Iris pigment epithelial cell (primary cell): ENCODE data around the gene DENND5B.
"Not testable (repeated sequence)": the region's sequence is repeated elsewhere in the genome, so short reads cannot be mapped to it uniquely, and the experiment has no call there.

Experiments
- DNase-seq: peaks from one replicate; pipeline ENCODE4 v3.0.0-alpha.2; 2011; ENCODE audit warnings: low read depth

Gene DENND5B

GRCh38 chr12:31590642-31591379, at the start of gene DENND5B:
Gene DENND5B, minus strand, starts transcription at chr12:31591136. Its CDS starts 304 bp downstream, at chr12:31590832.
- peak; percentile 61 for DNase-seq

DNA sequence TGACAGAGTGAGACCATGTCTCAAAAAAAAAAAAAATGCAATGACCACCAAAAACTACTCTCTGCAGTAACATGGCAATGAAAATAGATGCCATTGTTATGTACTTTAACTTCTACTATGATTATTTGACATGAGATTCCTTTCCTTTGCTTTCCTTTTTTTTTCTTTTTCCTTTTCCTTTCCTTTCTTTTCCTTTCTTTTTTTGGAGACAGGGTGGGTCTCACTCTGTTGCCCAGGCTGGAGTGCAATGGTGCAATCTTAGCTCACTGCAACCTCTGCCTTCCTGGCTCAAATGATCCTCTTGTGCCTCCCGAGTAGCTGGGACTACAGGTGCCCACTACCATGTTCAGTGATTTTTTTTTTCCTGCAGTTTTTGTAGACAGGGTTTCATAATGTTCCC, 43.7 kb upstream of the DENND5B start:
- DNase-seq, result no peak

DNA sequence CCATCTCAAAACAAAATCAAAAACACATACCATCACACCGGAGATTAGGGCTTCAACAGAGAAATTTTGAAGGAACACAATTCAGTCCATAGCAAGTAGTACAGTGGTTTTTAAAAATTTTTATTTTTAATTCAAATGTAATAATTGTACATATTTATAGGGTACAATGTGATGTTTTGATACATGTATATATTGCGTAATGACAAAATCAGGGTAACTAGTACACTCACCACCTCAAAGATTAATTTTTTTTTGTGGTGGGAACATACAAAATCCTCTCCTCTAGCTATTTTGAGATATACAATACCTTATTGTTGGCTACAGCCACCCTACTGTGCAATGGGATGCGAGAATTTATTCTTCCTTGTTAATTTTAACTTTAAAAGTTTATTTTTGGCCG, 42.5 kb upstream of the DENND5B start:
- no peak for DNase-seq

- no peak for DNase-seq
Measured at GRCh38 chr12:31631809-31632208, 40.9 kb upstream of the DENND5B start.

GRCh38 chr12:31631023-31631724, 40.2 kb upstream of the DENND5B start:
- no peak for DNase-seq

DNA sequence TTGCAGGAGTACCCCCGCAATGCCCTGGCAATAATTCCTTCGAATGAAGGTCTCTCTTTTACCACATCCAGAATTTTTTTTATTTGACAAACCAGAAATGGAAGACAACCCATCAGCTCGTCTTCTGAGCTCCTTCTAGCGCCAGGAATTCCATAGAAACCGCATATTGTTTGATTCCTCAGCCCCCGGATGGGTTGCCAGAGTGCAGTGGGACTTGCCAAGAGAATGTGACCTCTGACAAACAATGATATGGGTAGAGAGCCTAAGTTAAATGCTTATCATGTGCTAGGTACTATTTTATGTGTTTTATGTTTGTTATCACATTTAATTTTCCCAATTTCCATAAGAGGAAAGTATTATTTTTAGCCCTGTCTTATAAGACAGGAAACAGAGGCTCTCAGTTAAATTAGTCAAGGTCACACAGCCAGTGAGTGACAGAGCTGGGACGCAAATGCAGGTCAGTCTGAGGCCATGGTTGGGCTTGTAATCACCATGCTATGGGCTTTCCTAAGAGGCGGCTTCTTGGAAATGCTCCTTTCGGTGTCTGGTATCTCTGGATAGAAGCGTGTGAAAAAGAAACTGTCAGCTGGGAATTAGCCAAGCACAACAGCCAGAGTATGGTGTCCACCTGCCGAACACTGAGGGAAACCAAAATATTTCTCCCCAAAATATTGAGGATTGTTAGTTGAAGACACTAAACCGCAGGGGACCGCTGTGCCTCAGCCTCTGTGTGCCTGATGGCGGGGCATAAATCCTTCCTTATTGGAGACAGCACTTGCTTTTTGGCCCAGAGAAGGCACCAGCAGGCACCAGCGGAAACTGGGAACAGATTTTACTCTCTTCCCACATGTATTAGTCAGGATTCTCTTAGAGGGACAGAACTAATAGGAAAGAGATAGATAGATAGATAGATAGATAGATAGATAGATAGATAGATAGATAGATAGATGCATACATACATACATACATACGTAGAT, 39.1 kb upstream of the DENND5B start:
- peak; percentile 82 for DNase-seq

- DNase-seq, result no peak
Measured at GRCh38 chr12:31627456-31628054, 36.6 kb upstream of the DENND5B start.

DNA sequence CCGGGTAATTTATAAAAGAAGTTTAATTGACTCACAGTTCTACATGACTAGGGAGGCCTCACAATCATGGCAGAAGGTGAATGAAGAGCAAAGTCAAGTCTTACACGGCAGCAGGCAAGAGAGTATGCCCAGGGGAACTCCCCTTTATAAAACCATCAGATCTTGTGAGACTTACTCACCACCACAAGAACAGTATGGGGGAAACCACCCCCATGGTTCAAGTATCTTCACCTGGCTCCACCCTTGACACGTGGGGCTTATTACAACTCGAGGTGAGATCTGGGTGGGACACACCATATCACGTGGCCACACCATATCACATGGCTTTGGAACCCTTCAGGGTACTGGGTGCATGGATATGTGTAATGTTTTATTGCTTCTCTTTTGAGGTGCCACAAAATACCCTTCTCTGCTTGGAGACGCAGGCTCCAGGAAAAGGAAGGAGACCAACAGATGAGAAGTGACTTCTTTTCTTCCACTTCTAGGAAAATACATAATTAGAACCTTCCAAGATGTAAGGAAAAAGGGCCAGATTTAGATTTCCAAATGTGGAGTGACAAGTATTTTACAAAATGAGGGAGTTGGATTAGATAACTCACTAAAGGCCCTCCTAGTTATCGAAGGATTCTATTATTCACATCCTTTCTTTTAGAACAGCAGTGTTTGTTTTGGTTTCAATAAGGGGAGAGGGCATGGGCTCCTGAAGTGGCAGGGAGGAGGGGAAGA, 35.5 kb upstream of the DENND5B start:
- no peak for DNase-seq

- no peak for DNase-seq
Measured at GRCh38 chr12:31622038-31622437, 31.1 kb upstream of the DENND5B start.

- peak; percentile 48 for DNase-seq
Measured at GRCh38 chr12:31620311-31620710, 29.4 kb upstream of the DENND5B start.

- DNase-seq, result peak; percentile 68
Measured at GRCh38 chr12:31618228-31619025, 27.5 kb upstream of the DENND5B start.

DNA sequence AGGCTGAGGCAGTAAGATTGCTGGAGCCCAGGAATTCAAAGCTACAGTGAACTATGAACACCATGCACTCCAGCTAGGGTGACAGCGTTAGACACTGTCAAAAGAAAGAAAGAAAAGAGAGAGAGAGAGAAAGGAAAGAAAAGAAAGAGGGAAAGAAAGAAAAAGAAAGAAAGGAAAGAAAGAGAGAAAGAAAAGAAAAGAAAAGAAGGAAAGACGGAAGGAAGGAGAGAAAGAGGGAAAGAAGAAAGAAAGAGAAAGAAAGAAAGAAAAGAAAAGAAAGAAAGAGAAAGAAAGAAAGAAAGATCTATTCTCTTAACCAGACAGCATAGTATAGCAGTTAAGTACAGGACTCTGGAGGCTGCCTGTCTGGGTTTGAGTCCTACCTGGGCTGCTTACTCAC, 21.9 kb upstream of the DENND5B start:
- no peak for DNase-seq

DNA sequence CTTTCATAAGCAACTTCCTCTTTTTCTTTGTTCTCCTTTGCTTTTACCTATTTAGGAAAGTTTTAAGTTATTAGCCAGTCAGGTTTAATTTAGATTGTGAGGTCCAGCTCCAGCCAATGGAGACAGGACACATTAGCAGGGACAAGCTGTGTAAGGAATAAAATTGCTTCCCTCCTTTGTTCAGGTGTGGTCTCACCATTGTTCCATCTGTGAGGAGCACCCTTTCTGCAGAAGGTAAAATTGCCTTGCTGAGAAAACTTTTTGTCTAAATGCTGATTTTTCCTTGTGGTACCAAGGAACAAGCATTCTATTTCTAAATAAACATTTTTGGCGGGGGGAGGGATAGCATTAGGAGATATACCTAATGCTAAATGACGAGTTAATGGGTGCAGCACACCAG, 17.4 kb upstream of the DENND5B start:
- not testable (repeated sequence) for DNase-seq

DNA sequence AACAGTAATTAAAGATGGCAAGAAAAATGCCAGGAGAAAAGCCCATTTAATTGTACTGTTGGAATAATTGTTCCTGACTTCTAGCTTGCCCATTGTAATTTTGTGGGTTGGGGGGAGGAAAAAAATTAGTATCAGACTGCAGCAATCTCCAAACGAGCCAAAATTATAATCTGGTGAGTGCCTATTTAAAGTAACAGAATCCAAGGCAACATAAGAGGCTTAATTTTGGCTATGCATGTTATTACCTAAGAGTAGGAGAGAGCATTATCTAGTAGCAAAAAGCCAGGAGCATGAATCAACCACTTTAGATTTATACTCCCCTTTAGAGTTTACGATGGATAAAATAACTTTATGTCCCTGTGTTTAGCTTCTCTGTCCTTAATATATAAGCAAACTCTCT, 14.6 kb upstream of the DENND5B start:
- DNase-seq, result no peak

DNA sequence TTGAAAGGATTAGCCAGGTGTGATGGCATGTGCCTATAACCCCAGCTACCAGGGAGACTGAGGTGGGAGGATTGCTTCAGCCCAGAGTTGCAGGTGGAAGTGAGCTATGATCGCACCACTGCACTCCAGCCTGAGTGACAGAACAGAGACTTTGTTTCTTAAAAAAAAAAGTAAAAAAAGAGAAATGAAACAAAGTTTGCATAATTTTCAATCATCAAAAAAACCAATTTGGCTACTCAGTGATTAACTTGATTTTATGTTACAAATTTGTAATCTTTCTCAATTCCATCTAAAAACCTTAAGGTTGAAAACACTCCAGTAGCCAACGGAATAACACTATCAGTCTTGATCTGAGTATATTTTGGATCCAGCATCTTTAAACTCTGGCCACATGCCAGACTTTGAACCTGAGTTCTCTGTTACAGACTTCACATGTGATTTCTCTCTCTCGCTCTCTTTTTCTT, 12.6 kb upstream of the DENND5B start:
- no peak for DNase-seq

DNA sequence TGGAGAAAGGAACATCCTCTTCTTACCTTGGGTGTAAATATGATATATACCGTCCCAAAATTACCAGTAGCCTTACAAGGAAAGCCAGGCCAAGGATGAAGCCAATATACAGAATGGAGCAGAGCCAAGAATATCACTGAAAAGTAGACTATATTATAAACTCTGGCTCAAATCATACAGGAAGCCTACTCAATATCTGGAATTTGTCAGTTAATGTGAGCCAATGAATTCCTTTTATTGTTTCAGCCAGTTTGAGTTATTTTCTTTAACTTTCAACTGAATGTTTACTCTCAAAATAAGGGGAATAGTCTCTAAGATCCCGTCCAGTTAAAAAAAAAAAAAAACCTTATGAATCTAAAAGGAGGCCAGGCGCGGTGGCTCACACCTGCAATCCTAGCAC, 9.8 kb upstream of the DENND5B start:
- no peak for DNase-seq

- DNase-seq, result no peak
Measured at GRCh38 chr12:31600252-31600651, 9.3 kb upstream of the DENND5B start.

- DNase-seq, result no peak
Measured at GRCh38 chr12:31599053-31599452, 8.1 kb upstream of the DENND5B start.

DNA sequence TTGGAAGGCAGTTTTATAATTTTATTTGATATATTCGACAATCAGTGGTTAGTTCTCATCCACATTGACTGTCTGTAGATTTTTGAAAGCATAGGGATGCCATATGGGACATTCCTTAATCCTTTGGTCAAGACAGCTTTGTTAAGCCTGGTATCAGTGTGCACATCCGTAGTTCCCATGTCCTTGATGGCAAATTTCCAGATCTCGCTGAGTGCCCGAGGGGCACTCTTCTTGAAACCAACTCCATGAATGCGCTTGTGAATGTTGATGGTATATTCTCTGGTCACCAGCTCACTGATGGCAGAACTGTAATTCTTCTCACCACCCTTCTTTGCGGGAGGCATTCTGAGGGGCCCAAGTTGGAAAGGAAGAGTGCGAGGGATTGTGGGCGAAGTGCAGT, 6.1 kb upstream of the DENND5B start:
- DNase-seq, result no peak

- DNase-seq, result peak; percentile 50
Measured at GRCh38 chr12:31594681-31595080, 3.7 kb upstream of the DENND5B start.
